GF-D8 (cell line): ENCODE data around the gene UBE3C.
"Not testable (repeated sequence)": the region's sequence is repeated elsewhere in the genome, so short reads cannot be mapped to it uniquely, and the experiment has no call there.

ENCODE experiments used
- DNase-seq: peaks from one replicate; lab custom pipeline; 2025; lab: John Stamatoyannopoulos, UW

UBE3C gene

DNA sequence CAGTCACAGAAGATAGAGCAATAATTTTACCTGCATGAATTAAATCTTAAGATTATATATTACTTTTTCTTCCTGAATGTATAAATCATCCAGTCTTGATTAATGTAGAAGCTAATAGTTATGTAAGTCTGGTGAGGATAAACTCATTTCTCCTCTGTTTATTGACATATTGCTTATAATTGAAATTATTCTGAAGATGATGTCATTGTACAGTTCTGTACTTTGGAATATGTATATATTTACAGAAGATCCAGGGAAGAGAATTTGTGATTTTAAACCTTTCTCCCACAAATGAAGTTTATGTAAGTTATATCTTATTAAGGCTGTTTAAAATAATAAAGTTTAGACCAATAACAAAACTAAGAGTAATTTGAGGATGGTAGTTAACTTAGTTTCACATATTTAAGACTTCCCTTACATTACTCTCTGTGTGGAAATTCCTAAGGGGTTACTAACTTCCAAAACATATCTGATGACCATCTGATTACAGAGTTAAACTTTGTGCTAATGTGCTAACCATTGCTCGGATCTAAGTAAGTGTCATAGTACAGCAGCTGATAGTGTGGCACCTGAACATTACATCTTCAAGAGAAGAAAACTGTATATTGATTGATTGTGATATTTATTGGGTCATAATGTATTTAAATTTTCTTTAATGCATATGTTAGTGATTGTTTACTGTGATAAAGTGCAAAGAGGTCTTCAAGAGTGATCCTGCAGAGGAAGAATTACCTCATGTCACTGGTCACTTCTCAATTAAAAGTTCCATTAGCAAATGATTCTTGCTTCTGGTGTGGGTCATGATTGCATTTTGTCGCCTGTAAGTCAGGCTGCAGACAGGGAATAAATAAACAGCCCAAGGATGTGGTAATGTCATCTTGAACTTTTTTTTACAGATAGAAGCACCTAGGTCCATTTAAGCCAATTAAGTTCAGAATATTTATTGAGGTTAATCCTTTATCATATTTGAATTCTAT, 96.9 kb downstream of the UBE3C start:
- no peak for DNase-seq

DNA sequence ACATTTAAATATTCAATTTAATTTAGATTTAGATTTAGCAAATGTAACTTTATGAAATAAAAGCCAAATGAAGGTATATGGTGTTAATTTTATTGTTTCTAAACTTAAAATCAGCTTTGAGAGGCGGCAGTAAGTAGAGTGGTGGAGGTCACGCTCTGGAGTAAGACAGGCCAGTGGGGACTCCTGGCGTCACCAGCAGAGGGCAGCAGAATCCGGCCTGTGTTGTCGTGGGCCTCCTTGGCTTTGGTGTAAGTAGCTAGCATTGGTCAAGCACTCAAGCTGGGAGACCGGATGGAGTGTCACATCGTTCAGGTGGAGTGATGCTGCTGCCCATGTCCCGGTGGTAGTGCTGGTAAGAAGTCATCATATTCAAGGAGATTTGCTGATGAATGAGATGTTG, 99.4 kb downstream of the UBE3C start:
- no peak for DNase-seq

DNA sequence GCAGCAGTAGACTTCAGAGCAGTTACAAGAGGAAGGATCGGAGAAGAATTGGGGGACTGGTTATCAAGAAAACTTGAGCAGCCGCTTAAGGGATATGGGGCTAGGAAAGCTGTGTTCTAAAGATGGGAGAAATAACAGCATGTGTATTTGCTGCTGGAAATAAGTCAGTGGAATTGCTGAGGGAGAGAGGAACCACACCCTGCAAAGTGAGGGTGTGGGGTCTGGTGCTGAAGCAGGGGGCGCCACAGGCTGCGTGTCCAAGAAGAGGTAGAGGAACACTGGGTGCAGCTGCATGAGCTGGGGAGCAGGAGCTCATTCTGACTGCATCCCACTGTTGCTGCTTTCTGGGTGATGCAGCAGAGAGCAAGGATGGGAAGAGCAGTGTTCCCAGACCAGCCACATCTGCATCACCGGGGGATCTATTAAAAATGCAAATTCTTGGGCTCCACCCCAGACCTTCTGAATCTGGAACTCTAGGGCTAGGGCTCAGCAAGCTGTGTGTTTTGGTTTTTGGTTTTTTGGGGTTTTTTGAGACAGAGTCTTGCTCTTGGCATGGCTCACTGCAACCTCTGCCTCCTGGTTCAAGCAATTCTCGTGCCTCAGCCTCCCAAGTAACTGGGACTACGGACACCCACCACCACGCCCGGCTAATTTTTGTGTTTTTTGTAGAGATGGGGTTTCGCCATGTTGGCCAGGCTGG, 101.0 kb downstream of the UBE3C start:
- DNase-seq = no peak

DNA sequence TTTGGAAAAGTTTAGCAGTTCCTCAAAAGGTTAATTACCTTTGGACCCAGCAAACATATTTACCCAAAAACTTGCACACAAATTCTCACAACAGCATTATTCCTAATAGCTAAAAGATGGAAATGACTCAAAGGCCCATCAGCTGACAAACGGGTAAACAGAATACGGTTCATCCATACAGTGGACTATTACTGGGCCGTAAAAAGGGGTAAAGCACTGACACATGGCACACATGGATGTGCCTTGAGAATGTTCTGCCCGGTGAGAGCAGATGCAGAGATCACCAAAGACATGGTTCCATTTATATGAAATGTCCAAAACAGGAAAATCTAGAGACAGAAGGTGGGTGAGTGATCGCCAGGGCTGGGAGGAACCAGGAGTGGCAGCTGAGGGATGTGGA, 102.9 kb downstream of the UBE3C start:
- no peak for DNase-seq

DNA sequence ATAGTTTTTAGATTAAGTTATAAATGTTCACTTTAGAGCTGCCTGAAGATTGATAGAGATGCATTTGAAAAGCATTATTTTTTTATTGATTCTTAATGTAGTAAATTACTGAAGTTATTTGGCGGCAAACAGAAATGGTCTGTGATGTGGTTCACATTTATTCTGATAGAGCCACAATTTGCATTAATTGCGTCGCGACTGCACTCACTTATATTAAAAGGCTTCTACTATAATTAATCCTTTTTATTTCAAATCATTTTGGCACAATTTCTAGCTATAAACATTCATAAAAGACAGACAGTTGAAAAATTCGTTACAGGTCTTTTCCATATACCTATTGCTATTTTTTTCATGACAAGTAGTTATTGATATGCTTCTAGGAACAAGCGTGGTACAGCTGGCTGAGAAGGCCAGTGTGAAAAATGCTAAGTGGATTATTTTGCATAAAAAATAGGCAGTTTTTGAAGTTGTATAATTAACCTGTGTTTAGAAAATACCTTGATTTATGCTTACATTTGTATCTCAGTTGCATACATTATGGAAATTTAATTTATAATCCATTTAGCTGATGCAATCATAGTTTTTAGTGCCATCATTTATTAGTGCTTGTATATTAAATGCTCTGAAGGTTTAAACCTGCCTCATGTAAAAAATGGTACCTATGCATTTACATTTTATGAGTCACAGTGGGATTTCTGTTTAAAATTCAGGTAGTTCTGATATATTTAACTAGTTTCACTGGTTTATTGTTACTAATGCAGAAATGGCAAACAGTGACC, 106.0 kb downstream of the UBE3C start:
- DNase-seq = no peak

DNA sequence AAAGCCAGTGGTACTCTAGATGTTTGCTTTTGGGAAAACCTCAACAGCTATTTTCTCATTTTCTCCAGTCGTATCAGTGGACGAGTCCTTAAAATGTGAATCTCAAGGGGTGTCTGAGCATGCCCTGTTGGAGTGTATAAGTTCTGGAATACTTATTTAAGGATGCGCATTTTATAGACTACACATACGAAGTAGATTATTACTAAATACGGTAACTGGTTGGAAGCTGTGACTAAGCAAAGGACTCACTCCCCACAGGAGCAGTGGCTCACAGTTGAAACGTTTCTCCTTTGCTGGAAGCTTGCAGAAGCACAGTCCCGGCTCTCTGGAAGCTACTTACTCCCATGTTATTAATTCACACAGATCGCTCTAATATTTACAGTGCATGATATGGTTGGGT, 107.3 kb downstream of the UBE3C start:
- no peak for DNase-seq

DNA sequence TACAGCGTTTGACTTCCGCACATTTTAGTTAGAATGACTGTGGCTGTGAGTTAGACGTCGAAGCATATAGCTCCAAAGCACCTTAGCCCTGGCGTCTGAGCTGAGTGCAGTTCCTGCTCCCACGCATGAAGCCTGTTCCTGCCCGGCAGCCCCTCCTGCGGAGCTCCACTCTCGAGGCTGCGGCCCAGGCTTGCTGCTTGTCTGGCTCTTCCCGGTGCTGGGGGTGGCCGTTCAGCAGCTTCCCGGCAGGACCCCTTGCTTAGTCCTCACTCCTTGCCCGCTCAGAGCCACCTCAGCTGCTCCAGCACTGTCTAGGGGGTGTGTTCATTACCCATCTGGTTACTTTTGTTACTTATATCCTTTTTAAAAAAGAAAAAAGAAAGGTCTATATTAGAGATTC, 109.9 kb downstream of the UBE3C start:
- no peak for DNase-seq

DNA sequence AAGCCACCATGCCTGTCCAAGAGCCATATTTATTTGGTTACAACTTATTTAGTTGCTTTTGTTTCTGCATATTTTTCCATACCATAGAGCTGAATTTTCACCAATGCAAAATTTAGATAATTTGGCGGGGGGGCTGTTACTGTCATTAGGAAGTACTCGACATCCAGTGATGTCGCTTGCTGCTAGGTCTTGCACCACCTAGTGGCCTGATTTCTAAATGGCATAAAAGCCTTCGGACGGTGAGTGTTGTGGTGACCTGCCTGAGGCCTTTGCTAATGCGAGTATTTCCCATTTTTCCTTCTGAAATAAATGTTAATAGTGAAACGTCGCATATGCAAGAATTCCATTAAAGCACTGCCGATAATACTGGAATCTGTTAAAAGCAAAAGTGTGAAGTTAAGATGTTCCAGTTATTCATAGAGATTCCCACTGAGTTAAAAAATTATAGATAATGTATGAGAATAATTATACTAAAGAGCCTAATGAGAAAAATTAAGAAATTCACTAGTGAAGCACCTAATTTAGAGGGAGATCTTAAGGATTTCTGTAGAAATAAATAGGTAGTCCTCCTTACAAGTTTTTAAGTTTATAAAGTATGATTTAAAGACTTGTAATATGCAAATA, 112.0 kb downstream of the UBE3C start:
- no peak for DNase-seq

DNA sequence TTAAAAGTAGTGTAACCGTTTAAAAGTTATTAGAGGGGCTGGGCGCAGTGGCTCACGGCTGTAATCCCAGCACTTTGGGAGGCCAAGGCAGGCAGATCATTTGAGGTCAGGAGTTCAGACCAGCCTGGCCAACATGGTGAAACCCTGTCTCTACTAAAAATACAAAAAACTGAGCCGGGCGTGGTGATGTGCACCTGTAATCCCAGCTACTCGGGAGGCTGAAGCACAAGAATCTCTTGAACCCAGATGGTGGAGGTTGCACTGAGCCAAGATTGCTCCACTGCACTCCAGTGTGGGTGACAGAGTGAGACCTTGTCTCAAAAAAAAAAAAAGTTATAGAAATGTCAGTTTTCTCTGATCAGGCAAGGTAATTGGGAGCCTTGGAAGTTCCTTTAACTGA, 113.1 kb downstream of the UBE3C start:
- not testable (repeated sequence) for DNase-seq

DNA sequence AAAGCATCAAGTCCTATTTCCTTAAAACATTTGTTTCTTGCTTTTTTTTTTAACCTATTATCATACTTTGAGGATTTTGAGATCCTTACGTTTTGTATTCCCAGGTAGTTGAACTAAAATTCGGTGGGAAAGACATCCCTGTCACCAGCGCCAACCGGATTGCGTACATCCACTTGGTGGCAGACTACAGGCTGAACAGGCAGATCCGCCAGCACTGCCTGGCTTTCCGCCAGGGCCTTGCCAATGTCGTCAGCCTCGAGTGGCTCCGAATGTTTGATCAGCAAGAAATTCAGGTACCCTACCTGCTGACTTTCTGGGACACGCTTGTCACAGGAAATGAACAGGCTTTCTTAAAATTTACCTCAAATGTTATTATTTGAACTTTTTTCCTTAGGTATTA, 115.1 kb downstream of the UBE3C start:
- no peak for DNase-seq

DNA sequence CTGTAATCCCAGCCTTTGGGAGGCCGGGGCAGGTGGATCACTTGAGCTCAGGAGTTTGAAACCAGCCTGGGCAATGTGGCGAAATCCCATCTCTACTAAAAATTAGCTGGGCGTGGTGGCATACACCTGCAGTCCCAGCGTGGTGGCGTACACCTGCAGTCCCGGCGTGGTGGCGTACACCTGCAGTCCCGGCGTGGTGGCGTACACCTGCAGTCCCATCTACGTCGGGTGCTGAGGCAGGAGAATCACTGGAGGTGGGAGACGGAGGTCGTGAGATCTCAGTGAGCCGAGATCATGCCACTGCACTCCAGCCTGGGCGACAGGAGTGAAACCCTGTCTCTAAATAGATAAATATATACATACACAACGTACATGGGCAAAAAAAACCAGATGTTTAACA, 116.1 kb downstream of the UBE3C start:
- not testable (repeated sequence) for DNase-seq

DNA sequence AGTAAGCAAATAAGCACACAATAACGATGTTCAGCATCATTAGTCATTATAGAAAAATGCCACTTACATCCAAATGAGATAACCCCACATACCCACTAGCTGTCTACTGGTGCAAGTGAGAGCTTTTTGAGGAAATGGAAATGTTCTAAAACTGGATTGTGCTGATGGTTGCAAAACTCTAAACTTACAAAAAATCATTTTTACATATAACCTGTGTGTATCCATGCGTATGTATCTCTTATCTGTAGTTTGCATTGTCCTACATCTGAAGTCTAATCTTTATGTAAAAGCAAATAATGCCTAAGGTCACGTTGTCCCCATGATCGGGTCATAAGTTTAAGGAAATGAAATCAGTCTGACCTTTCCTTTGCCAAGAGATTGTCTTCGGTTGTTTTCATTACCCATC, 116.5 kb downstream of the UBE3C start:
- no peak for DNase-seq

DNA sequence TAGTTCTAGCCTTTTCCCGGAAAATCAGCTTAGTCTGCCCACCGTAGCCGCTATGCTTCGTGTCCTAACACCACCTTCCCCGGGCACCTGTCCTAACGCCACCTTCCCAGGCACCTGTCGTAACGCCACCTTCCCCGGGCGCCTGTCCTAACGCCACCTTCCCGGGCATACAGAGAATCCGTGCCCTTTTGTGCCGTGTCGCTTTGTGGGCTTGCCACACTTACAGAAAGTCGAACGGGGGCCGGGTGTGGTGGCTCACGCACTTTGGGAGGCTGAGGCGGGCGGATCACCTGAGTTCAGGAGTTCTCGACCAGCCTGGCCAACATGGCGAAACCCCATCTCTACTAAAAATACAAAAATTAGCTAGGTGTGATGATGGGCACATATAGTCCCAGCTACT, 124.4 kb downstream of the UBE3C start:
- DNase-seq = no peak

DNA sequence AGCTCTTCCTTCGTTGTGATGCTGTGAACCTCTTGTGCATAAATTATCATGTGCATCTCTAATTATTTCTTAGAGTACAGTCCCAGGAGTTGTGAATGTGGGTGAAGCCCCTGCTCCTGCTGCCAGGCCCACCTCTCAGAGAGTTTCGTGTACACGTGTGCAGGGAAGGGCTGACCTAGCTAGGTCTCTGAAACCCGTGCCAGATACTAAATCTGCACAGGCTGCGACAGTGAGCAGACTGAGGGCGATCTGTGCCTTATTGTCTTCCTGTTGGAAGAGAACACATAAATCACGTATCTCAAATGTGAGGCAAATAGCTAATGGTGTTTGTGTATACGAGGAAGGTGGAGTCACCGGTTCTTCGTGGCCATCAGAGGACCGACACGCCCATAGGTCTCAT, 126.3 kb downstream of the UBE3C start:
- DNase-seq = no peak

DNA sequence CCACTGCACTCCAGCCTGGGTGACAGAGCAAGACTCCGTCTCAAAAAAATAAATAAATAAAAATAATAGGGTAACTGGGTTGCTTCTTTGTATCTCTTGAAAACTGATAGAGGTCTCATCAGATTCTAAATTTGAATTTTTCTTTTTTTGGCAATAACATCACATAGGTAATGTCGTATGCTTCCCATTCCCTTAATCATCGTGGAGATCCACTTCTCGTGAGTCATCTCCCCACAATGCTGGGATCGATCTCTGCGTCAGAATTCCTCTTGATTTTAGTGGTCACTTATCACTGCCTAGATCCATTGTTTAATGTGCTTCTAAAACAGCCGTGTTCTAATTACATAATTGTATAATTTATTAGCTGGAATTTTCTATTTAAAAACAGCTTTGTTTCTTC, 127.5 kb downstream of the UBE3C start:
- DNase-seq = no peak

DNA sequence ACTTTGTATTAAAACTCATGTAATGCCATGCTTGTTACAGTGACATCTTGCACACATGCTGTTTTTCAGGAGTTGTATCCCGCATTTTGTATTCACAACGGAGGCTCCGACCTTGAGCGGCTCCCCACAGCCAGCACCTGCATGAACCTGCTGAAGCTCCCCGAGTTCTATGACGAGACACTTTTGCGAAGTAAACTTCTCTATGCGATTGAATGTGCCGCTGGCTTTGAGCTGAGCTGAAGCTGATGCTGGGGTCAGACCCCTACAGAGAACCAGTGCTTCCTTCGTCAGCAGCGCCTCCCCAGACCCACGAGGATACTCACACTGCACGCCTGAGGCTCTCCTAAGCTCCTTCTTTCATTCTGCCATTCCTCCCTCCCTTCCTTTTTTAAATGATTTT, 128.8 kb downstream of the UBE3C start:
- DNase-seq = no peak

DNA sequence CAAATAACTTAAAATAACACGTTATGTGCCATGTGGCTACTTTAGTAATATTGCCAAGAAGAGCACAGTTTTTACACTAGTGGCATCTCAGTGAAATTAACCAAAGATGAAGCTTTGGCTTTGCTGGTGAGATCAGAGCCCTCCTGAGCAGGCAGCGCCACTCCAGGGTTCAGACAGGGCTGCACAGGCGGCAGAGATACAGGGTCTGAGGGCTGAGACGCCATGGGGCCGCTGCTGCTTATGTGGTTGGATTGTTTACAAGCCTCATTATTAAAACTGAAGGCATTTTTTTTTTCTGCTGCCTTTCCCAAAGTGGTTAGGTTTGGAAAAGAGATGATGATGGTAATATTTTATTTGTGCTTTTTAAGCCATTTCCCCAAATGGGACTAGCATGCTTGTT, 129.2 kb downstream of the UBE3C start:
- DNase-seq = no peak

DNA sequence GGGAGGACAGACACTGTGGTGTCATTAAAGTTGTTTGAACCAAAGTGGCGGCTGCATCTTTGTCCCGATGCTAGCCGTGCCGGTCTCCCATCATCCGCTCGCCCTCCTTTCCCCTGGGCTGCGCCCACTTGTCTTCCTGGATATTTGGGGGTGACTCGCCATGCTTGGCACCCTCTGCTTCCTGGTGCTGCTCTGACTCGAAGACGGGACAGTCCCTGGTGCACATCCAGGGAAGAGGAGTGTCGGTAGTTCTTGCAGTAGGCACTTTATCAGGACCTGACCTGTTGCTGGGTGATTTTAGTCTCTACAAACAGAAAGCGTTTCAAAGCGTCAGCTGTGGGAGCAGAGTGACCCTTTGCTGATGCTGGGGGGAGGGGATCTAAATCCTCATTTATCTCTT, 129.8 kb downstream of the UBE3C start:
- no peak for DNase-seq

DNA sequence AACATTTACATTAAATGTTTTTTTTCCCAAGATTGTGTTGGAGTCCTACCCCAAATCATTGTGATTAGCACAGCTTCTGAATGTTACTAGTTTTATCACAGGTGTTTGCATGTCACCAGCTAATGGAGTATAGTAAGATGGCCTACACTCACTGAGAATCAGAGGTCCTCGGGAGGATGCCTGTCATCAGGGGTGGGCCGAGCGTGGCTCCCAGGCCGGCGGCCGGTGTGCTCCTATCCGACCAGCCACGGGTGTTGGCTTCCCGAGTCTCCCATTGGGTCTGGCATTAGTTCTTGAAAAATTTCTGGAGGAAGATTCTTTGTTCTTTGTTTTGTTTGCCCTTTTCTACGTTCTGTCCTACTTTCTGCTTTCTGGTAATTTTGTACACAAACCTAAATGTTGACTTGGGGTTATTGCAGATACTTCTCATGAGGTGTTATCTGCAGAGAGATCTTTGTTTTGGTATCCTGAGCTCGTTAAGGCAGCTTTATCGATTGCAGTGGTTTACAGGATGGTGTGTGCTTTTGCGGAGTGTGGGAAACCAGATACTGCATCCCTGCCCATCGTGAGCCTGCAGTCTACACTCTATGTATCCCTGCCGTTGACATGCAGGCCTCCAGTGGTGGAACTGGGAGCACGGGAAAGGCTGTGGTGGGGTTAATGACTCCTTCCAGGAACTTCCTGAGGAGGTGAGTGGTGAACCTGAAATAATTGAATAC, 130.8 kb downstream of the UBE3C start:
- DNase-seq = no peak

DNA sequence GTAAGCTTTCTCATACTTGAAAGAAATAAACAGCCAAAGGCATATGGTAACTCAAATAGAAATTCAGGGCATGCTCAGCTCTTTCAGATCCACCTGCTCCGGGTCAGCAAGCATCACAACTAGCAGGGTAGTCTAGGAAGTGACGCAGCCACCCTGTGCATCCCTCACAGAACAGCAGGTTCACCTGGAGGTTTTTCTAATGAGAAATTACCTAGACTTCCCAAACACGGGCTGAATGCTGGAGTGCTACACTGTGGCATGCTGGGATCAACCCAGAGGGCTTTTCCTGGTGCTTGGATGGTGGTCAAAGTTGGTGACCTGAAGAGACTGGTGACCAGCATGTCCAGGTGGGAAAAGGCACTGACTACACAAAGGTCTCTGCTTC, 131.3 kb downstream of the UBE3C start:
- DNase-seq = no peak

DNA sequence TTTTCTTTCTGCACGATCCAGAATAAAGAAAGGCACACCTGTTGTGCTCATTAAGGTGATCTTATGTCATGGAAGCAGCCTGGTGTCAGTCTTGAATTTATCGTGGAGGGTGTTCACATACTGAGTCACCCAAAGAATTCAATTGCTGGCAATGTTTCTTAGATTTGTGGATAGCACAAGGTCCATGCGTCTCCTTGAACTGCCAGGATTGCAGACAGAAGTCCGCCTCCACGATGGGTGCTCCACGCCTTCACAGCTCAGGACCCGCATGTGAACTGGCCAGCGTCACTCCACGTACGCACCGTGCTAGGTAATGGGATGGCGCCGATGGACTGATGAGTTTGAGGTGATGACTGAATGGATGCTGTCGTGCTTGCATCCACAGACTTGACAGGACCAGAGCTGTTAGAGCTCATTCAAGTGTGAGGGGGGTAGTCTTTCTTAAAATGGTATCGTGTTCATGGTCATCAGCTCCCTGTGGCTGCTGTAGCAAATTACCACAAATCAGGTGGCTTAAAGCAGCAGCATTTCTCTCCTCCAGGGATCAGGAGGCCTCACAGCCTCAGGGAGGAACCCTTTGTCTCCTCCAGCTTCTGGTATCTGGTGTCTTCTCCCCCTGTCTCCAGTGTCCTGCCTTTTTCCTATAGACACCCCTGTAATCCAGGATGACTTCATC, 132.7 kb downstream of the UBE3C start:
- DNase-seq = no peak
